HL-60 (cell line): ENCODE results near the gene TADA2B.

Experiments
- DNase-seq, 2 experiments: peaks; one replicate each; pipeline ENCODE4 v3.0.0-alpha.2; 2010 to 2020; ENCODE audit warnings: low read depth in 1 of 2, low spot score in 1 of 2
- H3K27ac ChIP-seq: fragments of 250-450 bp; sonication (Bioruptor Pico); replicated peaks from 2 replicates; pipeline ENCODE4 v1.5.1; 2020; ENCODE audit warnings: mild to moderate bottlenecking, moderate library complexity
- H3K27me3 ChIP-seq: fragments of 250-450 bp; sonication (Bioruptor Pico); 2 replicates; pipeline ENCODE4 v1.5.1; 2021; ENCODE audit warnings: mild to moderate bottlenecking, moderate library complexity; ENCODE audit not compliant: insufficient read depth, poor library complexity, severe bottlenecking
- H3K4me3 ChIP-seq: replicated peaks from 2 replicates; pipeline ENCODE4 v1.5.1; 2011; ENCODE audit warnings: mild to moderate bottlenecking, control low read depth, low read length; ENCODE audit not compliant: insufficient read depth
- CTCF ChIP-seq: IDR thresholded peaks from one replicate; pipeline ENCODE4 v1.5.1; 2011; ENCODE audit warnings: low read length, control low read depth, inconsistent platforms; ENCODE audit not compliant: insufficient read depth
- GABPA ChIP-seq: IDR thresholded peaks from 2 replicates; pipeline ENCODE4 v1.6.1; 2012; ENCODE audit warnings: low read depth
- POLR2AphosphoS5 ChIP-seq: IDR thresholded peaks from 2 replicates; pipeline ENCODE4 v1.6.1; 2012; ENCODE audit warnings: low read depth
- REST ChIP-seq: IDR thresholded peaks from 2 replicates; pipeline ENCODE4 v1.6.1; 2012; ENCODE audit warnings: low read depth; ENCODE audit not compliant: insufficient replicate concordance
- SPI1 ChIP-seq: IDR thresholded peaks from 2 replicates; pipeline ENCODE4 v1.6.1; 2012; ENCODE audit warnings: low read depth, mild to moderate bottlenecking, borderline replicate concordance

Gene TADA2B

GRCh38 chr4:7103031-7103606, 59.9 kb downstream of the TADA2B start:
- Histone ChIP-seq H3K4me3 (peak overlapping the region; percentile 54), H3K27me3 (peaks cover 9% of the 10 kb centered on the region), H3K27ac (no peak overlapping the region)
- peak; percentile 45 to 53 for DNase-seq
- no peak for TF ChIP-seq GABPA
- no peak for TF ChIP-seq SPI1
- TF ChIP-seq REST: no peak
- no peak for TF ChIP-seq POLR2AphosphoS5
- no peak for TF ChIP-seq CTCF

- Histone ChIP-seq H3K4me3 (peak overlapping the region; percentile 54), H3K27ac (no peak overlapping the region), H3K27me3 (peaks cover 9% of the 10 kb centered on the region)
- DNase-seq: peak in 1 of 2 experiments; percentile 22
- TF ChIP-seq POLR2AphosphoS5 (no peak), GABPA (no peak), CTCF (no peak), SPI1 (no peak), REST (no peak)
Measured at GRCh38 chr4:7103607-7104365, 60.6 kb downstream of the TADA2B start.

- no peak for TF ChIP-seq REST
- TF ChIP-seq POLR2AphosphoS5: no peak
- TF ChIP-seq GABPA: no peak
- TF ChIP-seq SPI1: no peak
- no peak for TF ChIP-seq CTCF
- DNase-seq: no peak
- Histone ChIP-seq H3K27ac (no peak overlapping the region), H3K27me3 (peaks cover 9% of the 10 kb centered on the region), H3K4me3 (no peak overlapping the region)
Measured at GRCh38 chr4:7104366-7105031, 61.3 kb downstream of the TADA2B start.
